HG03457 (cell line): Measurements from ENCODE around the gene TMEM82.

Experiments used
- ATAC-seq: cut with Tn5 transposase; IDR thresholded peaks from one replicate; pipeline ENCODE4 v1.9.1; 2021; ENCODE audit warnings: moderate number of reproducible peaks; ENCODE audit not compliant: unreplicated experiment

TMEM82 gene

DNA sequence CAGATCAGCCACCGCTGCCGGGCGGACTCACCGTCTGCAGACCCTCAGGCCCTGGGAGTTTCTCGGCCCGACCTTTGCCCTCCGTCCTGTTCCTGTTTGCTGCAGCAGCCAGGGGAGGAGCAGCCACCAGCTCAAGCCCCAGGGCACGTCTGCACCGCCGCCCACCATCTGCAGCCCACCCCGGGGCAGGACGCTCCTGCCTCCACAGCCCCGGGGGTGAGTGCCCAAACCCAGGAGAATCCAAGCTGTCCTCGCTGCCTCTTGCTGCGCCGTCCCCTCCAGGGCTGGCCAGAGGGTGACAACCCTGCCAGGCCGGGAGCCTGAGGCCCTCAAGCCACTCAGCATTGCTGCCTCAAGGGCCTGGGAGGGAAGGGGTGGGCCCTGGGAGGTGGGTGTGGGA is 7.4 kb upstream of the TMEM82 start:
- ATAC-seq: no peak

DNA sequence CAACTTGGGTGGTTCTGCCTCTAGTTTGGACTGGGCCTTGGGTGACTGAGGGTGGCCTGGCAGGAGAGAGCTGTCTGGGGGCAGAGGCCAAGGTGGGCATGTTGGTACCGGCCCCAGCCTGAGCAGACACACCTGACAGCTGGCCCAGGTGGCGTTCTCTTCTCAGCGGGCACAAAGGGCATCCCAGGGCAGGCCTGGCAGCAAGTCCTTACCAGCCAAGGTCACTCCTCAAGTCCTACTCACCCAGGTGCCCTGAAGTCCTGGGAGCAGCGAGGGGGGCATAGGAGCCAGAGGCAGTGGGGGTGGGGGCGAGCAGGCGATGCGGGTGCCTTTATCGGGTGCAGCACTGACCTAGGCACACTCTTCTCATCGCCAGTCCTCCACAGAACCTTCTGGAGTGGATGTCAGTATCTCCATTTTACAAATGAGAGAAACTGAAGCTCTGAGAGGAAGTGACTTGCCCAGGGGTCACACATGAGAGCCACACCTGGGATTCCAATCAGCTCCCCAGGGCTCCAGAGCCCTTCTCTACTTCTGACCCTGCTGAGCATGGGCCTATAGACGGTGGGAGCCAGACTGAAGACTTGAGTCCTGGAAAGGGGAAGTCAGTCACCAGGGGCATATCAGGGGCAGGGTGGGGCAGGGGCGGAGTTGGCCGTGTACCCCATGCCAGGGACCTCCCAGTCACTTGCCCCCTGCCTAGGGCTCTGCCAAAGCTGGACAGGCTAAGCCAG is 6.8 kb upstream of the TMEM82 start:
- ATAC-seq: no peak

- ATAC-seq: no peak
Observed at GRCh38 chr1:15736038-15736891, 6.0 kb upstream of the TMEM82 start, which contains the start of gene SLC25A34. Gene SLC25A34, plus strand, starts transcription at chr1:15736258. Its CDS starts 228 bp downstream, at chr1:15736486.

DNA sequence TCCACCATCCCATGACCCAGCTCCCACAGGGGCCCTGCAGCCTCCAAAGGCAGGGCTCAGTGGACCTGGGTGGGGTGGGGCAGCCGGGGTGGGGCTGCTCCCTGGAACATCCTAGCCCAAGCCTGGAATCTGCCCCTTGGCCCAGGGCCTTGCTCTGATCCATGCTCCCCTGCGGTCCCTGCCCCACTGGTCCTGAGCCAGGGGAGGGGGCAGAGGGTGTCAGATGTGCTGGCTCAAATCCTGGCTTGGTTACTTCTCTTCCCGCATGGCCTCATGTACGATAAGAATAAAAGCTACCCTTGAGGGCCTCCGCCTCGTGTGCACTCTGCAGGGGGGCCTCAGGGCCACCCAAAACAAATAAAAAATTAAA is 5.4 kb upstream of the TMEM82 start:
- no peak for ATAC-seq

- ATAC-seq: no peak
Observed at GRCh38 chr1:15737324-15738319, 4.7 kb upstream of the TMEM82 start.

DNA sequence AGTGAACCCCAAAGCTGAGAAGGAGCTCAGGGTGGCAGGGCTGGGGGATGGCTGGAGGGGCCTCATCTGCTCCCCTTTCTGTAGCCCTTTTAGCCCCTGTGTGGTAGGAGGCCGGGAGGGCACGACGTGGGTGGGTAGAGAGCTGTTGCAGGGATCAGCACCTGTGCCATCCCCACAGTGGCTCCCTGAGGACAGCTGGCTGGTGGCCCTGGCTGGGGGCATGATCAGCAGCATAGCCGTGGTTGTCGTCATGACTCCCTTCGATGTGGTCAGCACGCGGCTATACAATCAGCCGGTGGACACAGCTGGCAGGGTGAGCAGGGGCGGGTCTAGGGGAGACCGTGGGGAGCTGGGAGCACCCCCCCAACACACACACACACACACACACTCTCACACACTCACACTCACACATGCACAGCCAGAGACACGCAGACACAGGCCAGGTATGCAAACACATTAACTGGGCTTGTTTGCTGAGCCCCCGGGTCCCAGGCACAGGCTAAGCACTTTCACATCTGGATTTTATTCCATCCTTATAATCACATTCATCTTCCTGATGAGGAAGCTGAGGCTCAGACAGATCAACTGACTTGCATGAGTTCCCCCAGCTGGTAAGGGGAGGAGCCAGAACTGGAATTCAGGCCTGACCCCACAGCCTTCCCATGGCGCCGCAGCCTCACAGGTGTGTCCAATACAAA is 3.7 kb upstream of the TMEM82 start:
- no peak for ATAC-seq

GRCh38 chr1:15739259-15739658 is 3.0 kb upstream of the TMEM82 start:
- ATAC-seq: no peak

GRCh38 chr1:15739745-15740144 is 2.6 kb upstream of the TMEM82 start:
- ATAC-seq: no peak

DNA sequence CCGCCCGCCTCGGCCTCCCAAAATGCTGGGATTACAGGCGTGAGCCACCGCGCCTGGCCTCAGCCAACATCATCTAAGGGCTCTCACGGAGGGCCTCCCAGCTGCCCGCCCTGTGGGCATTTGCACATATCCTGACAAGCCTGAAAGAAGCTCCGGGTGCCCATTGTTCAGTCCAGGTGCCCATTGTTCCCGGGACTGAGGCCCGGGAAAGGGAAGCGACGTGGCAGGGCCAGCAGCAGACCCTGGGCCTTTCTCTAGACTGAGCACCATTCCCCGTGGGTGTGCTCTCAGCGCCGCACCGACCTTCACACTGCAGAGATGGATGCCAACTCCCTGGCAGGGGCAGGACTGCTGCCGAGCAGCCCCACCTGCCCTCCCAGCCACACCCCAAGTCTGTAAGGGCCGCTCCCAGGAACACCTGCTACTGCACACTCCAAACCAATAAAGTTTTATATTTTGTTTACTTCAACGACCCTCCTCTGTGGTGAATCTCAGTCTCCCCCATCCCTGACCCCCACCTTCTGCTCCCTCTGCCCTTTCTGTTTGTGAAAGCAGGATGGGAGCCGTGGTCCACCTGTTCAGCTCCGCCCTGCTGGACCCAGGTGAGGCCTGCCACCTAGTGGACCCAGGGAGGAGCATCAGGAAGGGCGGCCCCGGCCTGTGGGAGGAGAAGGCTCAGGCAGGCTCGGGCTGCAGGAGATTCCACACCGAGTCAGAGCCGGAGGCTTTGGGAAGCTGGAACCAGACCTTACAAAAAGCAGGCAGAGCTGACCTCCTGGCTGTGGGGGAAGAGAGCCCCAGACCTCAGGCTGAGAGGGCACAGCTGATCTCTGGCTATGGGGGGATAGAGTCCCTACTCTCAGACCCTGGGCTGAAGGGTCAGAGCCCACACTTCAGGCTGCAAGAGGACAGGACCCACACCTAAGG is 1.1 kb upstream of the TMEM82 start:
- ATAC-seq: no peak

DNA sequence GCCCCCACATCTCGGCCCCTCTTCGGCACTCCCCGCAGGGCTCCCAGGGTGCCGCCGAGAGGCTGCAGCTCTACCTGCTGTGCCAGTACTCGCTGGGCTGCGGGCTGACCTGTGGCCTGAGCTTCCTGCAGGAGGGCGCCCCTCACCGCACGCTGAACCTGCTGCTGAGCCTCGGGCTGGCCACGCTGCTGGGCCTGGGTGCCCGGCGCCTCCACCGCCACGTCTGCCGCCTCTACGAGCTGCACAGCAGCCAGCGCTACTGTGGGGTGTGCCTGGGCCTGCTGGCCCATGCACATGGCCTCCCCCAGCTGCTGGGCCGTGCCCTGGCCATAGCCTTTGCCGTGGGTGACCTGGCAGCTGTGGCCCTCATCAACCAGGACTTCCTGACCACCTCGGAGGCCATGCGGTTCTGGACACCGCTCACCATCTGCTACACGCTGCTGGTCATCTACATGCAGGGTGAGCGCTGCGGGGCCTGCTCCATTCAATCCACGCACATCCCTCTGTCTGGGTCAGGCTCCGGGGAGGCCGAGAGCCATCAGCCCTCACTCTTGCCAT is 1.9 kb downstream of the TMEM82 start:
- ATAC-seq: no peak

- ATAC-seq: no peak
Observed at GRCh38 chr1:15747378-15747777, 5.1 kb downstream of the TMEM82 start.

DNA sequence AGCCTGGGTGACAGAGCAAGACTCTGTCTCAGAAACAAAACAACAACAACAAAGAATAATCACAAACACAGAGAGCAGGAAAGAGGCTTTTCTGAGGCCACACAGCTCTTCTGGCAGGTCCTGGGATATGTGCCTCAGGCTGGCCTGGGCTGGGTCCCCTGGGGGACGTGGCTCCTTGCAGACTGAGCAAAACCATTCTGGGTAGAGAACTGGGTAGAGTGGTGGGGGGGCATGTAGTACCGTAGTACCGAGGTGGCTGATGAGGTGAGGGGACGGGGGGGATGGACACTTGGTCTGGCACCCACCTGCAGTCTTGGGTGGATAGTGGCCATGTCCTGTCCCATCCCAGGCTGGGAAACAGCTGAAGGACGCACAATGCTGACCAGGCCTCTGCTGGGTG is 6.0 kb downstream of the TMEM82 start:
- ATAC-seq: no peak

DNA sequence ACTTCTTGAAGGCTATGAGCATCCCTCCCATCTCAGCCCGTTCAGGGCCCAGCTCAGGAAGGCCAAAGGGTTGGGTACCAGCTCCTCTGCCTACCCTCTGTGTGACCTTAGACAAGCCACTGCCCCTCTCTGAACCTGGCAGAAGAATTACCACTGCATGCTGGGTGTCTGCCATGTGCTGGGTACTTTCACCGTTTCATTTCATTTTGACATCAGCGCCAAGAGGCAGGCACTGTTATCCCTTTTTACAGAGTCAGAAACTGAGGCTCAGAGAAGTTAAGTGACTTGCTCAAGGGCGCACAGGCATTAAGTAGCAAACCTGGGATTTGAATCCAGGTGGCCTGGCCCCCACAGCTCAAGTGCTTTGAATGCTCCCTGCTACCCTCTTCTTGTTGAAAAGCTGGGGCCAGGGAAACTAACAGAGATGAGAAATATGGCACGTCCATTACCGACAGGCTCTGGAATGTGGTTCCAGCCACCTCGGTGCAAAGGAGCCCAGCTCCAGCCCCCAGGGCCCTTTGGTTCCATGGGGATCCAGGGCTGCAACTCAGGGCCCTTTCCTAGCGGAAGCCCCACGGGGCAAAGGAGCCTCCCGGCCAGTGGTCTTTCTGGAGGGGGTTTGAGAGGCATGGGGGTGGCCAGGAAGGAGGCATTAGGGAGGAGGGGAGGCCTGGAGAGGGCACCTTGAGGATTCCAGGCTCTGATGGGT is 6.5 kb downstream of the TMEM82 start:
- ATAC-seq: no peak

DNA sequence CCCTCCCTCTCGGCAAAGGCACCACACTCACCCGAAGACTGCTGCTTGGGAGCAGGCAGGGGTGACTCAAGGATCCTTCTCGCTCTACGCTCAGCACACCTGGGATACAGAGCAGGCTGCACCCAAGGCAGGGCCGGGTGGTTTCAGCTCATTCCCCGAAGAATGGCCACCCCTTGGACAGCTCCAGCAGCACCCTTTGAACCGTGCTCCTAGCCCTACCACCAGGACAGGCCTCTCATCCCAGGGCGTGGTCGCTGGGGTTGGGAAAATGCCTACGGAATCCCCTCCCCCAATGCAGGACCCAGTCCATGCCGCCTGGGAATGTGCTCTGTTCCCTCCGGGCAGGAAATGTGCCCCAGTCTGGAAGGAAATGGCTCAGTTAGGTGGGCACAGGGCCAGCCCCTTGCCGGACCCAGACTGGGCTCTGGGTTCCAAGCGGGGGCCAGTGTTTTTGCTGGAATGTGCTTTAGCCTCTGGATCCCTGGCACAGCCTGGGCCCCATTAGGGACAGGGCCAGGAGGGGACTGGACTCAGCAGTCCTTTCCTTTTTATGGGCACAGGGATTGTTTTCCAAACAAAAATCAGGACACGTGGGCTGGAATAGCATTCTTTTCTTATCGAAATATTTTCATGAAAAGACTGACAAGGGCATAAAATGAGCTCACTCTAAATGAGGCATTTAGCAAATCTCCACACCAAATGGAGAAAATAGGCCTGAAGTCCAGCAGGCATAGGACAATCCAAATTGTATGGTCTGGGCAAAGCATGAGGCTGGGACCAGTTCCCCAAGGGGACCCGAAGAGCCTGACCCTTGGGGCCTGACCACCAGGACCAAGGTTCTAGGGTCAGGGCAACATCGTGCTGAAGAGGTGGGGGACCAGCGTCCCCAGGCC is 7.3 kb downstream of the TMEM82 start:
- ATAC-seq: no peak

DNA sequence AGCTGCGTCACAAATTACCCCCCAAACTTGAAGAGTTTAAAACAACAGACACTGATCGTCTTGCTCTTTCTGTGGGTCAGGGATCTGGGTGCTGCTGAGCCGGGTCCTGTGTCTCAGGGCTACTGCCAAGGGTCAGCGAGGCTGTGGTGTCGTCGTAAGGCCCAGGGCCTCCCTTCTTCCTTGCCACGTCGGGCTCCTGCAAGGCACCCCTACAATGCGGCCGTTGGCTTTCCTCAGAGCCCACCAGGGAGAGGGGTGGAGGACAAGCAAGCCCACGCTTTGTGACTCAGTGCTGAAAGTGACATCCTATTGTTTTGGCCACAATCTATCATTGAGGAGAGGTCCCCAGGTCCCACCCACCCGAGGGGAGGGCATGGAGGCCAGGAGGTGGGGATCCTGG is 8.6 kb downstream of the TMEM82 start:
- no peak for ATAC-seq

- no peak for ATAC-seq
Observed at GRCh38 chr1:15751717-15752116, 9.4 kb downstream of the TMEM82 start.

DNA sequence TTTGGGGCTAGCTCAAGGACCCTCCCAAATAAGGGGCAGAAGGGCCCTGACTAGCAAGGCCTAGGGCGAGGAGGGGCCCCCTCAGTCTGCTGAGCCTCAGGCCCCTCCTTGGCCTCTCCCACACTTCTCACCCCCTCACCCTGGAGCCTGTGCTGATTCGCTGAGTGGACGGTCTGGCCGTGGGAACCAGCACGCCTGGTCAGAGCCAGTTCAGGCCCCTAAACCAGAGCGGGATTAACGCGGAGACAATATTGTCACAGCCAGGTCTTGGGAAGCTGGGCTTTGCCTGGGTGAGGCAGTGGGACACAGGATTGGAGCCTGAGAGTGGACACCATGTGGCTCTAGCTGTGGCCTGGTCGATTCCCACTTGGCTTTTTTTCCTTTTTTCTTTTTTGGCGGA is 11.5 kb downstream of the TMEM82 start:
- ATAC-seq: no peak
